Liver (tissue), 3 donors: Measurements from ENCODE around the gene ACAN.

Source experiments
- EGR1 ChIP-seq, 2 donors: IDR thresholded peaks; 2 replicates each; pipeline ENCODE4 v1.6.1; 2016 to 2018; ENCODE audit warnings: antibody characterized with exemption in 2 of 2, low read depth in 2 of 2
- FOXA2 ChIP-seq: IDR thresholded peaks from 2 replicates; pipeline ENCODE4 v1.6.1; 2016; ENCODE audit warnings: antibody characterized with exemption
- GABPA ChIP-seq, 2 donors: IDR thresholded peaks in 1 of 2; conservative IDR thresholded peaks in 1 of 2; 2 replicates each; pipeline ENCODE4 v1.6.1; 2016; ENCODE audit warnings: antibody characterized with exemption in 2 of 2, mild to moderate bottlenecking in 1 of 2, moderate library complexity in 1 of 2
- HNF4G ChIP-seq: IDR thresholded peaks from 2 replicates; pipeline ENCODE4 v1.6.1; 2016; ENCODE audit warnings: antibody characterized with exemption
- JUND ChIP-seq, 2 donors: IDR thresholded peaks; 2 replicates each; pipeline ENCODE4 v1.6.1; 2016; ENCODE audit warnings: antibody characterized with exemption in 2 of 2
- MAX ChIP-seq: IDR thresholded peaks from 2 replicates; pipeline ENCODE4 v1.6.1; 2016; ENCODE audit warnings: antibody characterized with exemption
- RAD21 ChIP-seq, 2 donors: IDR thresholded peaks; 2 replicates each; pipeline ENCODE4 v1.6.1; 2016; ENCODE audit warnings: antibody characterized with exemption in 2 of 2, mild to moderate bottlenecking in 2 of 2
- REST ChIP-seq: IDR thresholded peaks from 2 replicates; pipeline ENCODE4 v1.6.1; 2016; ENCODE audit warnings: antibody characterized with exemption, mild to moderate bottlenecking
- TAF1 ChIP-seq: conservative IDR thresholded peaks from 2 replicates; pipeline ENCODE4 v1.6.1; 2016; ENCODE audit warnings: antibody characterized with exemption, mild to moderate bottlenecking
- YY1 ChIP-seq: IDR thresholded peaks from 2 replicates; pipeline ENCODE4 v1.6.1; 2016; ENCODE audit warnings: antibody characterized with exemption, mild to moderate bottlenecking
- ZBTB33 ChIP-seq: IDR thresholded peaks from 2 replicates; pipeline ENCODE4 v1.6.1; 2016; ENCODE audit warnings: antibody characterized with exemption
- TF ChIP-seq, protein P1 (sequence below): fragments of 150-350 bp; IDR thresholded peaks from 2 replicates; pipeline ENCODE4 v1.5.1; 2017; ENCODE audit warnings: improper control_type of control experiment, low read depth, low read length; ENCODE audit not compliant: missing input control
- TF ChIP-seq, protein P2 (sequence below): IDR thresholded peaks from 2 replicates; pipeline ENCODE4 v1.6.1; 2016; ENCODE audit warnings: antibody characterized with exemption
- donor health status: healthy.
- donor health status: healthy.

- TF ChIP-seq, protein P1, sequence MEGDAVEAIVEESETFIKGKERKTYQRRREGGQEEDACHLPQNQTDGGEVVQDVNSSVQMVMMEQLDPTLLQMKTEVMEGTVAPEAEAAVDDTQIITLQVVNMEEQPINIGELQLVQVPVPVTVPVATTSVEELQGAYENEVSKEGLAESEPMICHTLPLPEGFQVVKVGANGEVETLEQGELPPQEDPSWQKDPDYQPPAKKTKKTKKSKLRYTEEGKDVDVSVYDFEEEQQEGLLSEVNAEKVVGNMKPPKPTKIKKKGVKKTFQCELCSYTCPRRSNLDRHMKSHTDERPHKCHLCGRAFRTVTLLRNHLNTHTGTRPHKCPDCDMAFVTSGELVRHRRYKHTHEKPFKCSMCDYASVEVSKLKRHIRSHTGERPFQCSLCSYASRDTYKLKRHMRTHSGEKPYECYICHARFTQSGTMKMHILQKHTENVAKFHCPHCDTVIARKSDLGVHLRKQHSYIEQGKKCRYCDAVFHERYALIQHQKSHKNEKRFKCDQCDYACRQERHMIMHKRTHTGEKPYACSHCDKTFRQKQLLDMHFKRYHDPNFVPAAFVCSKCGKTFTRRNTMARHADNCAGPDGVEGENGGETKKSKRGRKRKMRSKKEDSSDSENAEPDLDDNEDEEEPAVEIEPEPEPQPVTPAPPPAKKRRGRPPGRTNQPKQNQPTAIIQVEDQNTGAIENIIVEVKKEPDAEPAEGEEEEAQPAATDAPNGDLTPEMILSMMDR, result no peak
- TF ChIP-seq YY1 (no peak), TAF1 (no peak), MAX (no peak), ZBTB33 (no peak), RAD21 (IDR thresholded peaks at IDR 0.05) (no peak), EGR1 (IDR thresholded peaks at IDR 0.05; ENCODE audit: low read depth in 2 of 2) (no peak), REST (no peak), GABPA (IDR thresholded peaks at IDR 0.05 in 1 of 2, conservative IDR thresholded peaks at IDR 0.05 in 1 of 2) (no peak), JUND (IDR thresholded peaks at IDR 0.05) (no peak), FOXA2 (no peak), HNF4G (no peak)
- TF ChIP-seq, protein P2, sequence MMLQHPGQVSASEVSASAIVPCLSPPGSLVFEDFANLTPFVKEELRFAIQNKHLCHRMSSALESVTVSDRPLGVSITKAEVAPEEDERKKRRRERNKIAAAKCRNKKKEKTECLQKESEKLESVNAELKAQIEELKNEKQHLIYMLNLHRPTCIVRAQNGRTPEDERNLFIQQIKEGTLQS, result no peak
Measured at GRCh38 chr15:88835646-88836045, 32.4 kb downstream of the ACAN start.
